Mononuclear cell (primary cell): Measurements from ENCODE around the gene RAB11FIP3. TPM values are rescaled to one million over a fixed set of nuclear protein-coding genes. Genes with fewer than 3 reads are reported as not detected.
"Not testable (repeated sequence)": the region's sequence is repeated elsewhere in the genome, so short reads cannot be mapped to it uniquely, and the experiment has no call there.

Experiments
- H3K27me3 ChIP-seq: 2 replicates; pipeline ENCODE4 v1.6.0; 2011; ENCODE audit warnings: low read length, control low read depth; ENCODE audit not compliant: insufficient read depth
- H3K4me1 ChIP-seq: 2 replicates; pipeline ENCODE4 v1.5.1; 2011; ENCODE audit warnings: mild to moderate bottlenecking, low read length, control low read depth; ENCODE audit not compliant: insufficient read depth
- H3K4me3 ChIP-seq: 2 replicates; pipeline ENCODE4 v1.5.1; 2011; ENCODE audit warnings: mild to moderate bottlenecking, low read length, moderate library complexity
- H3K9me3 ChIP-seq: 2 replicates; pipeline ENCODE4 v1.5.1; 2011; ENCODE audit warnings: low read depth, mild to moderate bottlenecking, control low read depth, low read length
- total RNA-seq: library from RNA; depleted of rRNA; stranded (reverse); fragments of >200 nt; gene quantifications from one replicate; pipeline ENCODE4 v1.2.3, GENCODE V29; 2012

RAB11FIP3 gene
- total RNA-seq, 1 donor: 6.5 TPM

GRCh38 chr16:505479-506245 is 80.2 kb downstream of the RAB11FIP3 start:
- no peaks in the 10 kb centered on the region for H3K9me3 ChIP-seq
- no peak overlapping the region for H3K4me3 ChIP-seq
- no peaks in the 10 kb centered on the region for H3K27me3 ChIP-seq
- no peaks in the 10 kb centered on the region for H3K4me1 ChIP-seq

DNA sequence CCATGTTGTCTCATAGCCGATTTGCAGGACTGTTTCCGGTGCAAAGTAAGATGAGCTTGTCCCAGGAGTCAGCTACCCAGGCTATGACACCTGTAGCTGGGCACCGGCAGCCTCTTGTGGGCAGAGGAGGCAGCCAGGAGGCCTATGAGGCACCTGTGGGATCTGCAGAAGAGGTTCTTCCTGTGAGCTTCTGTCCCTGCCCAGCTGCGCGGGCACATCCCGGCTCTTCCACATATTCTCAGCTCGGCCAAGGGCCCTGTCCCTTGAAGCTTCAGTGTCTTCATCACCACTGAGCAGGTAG is 80.7 kb downstream of the RAB11FIP3 start:
- Histone ChIP-seq H3K4me1 (no peaks in the 10 kb centered on the region), H3K9me3 (no peaks in the 10 kb centered on the region), H3K27me3 (no peaks in the 10 kb centered on the region), H3K4me3 (no peak overlapping the region)

DNA sequence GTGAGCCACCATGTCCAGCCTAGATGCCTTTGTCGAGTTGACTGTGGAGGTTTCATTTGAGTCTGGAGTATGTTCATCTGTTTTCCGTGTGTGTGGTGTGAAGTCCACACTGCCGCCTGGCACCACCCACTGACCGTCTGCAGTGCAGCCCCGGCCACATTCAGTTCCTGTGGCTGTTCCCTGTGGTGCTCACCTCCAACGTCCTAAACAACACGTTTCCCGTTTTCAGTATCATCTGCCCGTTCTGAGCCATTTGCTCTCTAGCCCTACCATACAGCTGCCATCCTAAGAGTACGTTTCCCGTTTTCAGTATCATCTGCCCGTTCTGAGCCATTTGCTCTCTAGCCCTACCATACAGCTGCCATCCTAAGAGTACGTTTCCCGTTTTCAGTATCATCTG is 82.1 kb downstream of the RAB11FIP3 start:
- not testable (repeated sequence) for H3K27me3 ChIP-seq, H3K9me3 ChIP-seq

GRCh38 chr16:507996-508395 is 82.5 kb downstream of the RAB11FIP3 start:
- Histone ChIP-seq H3K4me1 (no peaks in the 10 kb centered on the region), H3K9me3 (no peaks in the 10 kb centered on the region), H3K27me3 (no peaks in the 10 kb centered on the region), H3K4me3 (no peak overlapping the region)

More for the DNA sequence above, 82.1 kb downstream of the RAB11FIP3 start:
- H3K4me3 ChIP-seq, H3K4me1 ChIP-seq: not testable (repeated sequence)

- H3K27me3 ChIP-seq: no peaks in the 10 kb centered on the region
- H3K4me3 ChIP-seq: no peak overlapping the region
- no peaks in the 10 kb centered on the region for H3K9me3 ChIP-seq
- no peaks in the 10 kb centered on the region for H3K4me1 ChIP-seq
These were observed 83.7 kb downstream of the RAB11FIP3 start for GRCh38 chr16:508884-509736.

DNA sequence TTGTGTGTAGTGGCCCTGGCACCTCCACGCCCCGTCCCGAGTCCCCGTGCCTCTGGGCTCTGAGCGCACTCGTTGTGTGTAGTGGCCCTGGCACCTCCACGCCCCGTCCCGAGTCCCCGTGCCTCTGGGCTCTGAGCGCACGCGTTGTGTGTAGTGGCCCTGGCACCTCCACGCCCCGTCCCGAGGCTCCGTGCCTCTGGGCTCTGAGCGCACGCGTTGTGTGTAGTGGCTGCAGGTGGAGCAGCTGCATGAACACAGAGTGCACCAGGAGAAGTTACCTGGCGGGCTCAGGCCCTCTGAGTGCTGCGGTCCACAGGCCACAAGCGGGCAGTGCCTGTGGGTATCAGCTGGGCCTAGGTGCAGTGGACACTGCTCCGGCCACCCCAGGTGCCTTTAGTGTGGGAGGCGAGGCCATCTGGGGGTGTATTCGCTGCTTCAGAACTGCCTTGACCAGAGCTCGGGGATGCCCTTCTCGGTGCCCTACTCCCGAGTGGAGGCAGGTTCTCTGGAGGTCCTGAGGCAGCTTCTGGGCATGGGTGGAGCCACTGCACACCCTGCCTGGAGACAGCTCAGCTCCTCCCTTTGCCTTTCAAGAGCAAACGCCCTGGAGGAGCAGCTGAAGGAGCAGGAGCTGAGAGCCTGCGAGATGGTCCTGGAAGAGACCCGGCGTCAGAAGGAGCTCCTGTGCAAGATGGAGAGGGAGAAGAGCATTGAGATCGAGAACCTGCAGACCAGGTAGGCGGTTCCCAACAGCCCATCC is 84.8 kb downstream of the RAB11FIP3 start:
- Histone ChIP-seq H3K4me1 (no peaks in the 10 kb centered on the region), H3K9me3 (no peaks in the 10 kb centered on the region), H3K27me3 (no peaks in the 10 kb centered on the region), H3K4me3 (no peak overlapping the region)

DNA sequence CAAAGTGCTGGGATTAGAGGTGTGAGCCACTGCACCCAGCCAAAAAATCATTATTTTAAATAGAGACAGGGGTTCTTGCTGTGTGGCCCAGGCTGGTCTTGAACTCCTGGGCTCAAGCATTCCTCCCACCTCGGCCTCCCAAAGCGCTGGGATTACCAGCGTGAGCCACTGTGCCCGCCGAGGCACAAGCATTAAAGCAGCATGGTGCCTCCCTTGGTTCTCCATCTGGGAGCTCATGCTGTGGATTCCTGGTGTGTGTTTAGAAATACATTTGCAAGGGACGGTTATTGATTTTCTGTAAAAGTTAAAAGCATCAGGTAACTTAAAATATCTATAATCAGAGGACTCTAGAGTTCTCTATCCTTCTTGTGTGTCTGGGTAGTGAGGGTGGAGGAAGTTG is 87.4 kb downstream of the RAB11FIP3 start:
- Histone ChIP-seq H3K9me3 (no peaks in the 10 kb centered on the region), H3K27me3 (no peaks in the 10 kb centered on the region), H3K4me3 (no peak overlapping the region), H3K4me1 (no peaks in the 10 kb centered on the region)

DNA sequence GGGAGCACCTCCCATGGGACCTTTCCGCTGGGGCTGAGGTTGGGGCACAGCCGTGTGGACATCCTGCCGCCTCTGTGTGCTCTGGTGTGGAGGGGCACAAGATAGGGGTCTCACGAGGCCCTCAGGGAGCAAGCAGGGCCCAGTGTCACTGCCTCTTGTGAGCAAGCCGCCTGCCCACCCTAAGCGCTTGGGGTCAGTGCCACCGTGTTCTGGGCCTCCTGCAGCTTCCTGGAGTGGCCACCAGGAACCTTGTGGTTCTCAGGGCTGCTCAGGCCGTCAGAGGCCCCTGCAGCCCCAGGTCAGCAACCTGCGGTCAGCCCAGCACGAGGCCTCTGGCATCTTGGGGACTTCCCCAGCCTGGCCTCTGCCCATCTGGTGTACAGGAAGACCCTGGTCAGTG is 88.5 kb downstream of the RAB11FIP3 start:
- Histone ChIP-seq H3K9me3 (no peaks in the 10 kb centered on the region), H3K4me1 (no peaks in the 10 kb centered on the region), H3K4me3 (no peak overlapping the region), H3K27me3 (no peaks in the 10 kb centered on the region)

- H3K9me3 ChIP-seq: no peaks in the 10 kb centered on the region
- no peaks in the 10 kb centered on the region for H3K27me3 ChIP-seq
- no peaks in the 10 kb centered on the region for H3K4me1 ChIP-seq
- H3K4me3 ChIP-seq: no peak overlapping the region
These were observed 89.9 kb downstream of the RAB11FIP3 start for GRCh38 chr16:515175-515938.

- Histone ChIP-seq H3K27me3 (no peaks in the 10 kb centered on the region), H3K4me1 (no peaks in the 10 kb centered on the region), H3K4me3 (no peak overlapping the region)
These were observed 90.4 kb downstream of the RAB11FIP3 start for GRCh38 chr16:515939-516226.

GRCh38 chr16:516301-516700 is 90.9 kb downstream of the RAB11FIP3 start:
- Histone ChIP-seq H3K4me1 (no peaks in the 10 kb centered on the region), H3K27me3 (no peaks in the 10 kb centered on the region), H3K9me3 (no peaks in the 10 kb centered on the region), H3K4me3 (no peak overlapping the region)

More at GRCh38 chr16:515939-516226, 90.4 kb downstream of the RAB11FIP3 start:
- H3K9me3 ChIP-seq: no peaks in the 10 kb centered on the region

DNA sequence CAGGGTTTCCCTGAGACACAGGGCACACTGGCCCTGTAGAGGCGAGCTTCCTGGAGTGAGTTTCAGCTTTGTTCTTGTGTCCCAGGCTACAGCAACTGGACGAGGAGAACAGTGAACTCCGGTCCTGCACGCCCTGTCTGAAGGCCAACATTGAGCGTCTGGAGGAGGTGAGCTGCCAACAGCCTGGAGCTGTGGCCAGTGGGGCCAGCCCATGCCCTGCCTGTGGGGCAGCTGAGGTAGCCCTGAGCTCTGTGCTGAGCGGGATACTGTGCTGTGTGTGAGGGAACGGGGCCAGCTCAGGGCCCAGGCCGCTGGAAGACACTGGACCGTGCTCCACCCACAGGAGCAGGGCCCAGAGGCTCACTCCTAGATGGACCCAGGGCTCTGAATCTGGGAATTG is 93.4 kb downstream of the RAB11FIP3 start:
- Histone ChIP-seq H3K4me1 (no peaks in the 10 kb centered on the region), H3K4me3 (no peak overlapping the region), H3K9me3 (no peaks in the 10 kb centered on the region), H3K27me3 (no peaks in the 10 kb centered on the region)

DNA sequence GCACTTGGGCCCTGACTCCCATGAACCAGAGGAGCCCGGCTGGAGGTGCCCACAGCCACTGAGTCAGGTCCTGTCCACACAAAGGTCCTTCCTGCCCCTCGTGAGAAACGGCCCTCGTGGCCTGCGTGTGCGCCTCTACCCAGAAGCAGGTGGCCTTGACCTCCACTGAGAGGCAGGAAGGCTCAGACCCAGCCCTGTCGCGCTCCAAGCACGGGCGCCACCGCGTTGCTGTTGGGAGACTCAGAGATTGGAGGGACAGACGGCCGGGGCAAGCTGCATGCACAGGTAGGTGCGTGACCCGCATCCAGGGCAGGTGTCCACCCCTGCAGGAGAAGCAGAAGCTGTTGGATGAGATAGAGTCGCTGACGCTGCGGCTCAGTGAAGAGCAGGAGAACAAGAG is 94.0 kb downstream of the RAB11FIP3 start:
- no peaks in the 10 kb centered on the region for H3K9me3 ChIP-seq
- no peak overlapping the region for H3K4me3 ChIP-seq
- H3K27me3 ChIP-seq: no peaks in the 10 kb centered on the region
- H3K4me1 ChIP-seq: no peaks in the 10 kb centered on the region

DNA sequence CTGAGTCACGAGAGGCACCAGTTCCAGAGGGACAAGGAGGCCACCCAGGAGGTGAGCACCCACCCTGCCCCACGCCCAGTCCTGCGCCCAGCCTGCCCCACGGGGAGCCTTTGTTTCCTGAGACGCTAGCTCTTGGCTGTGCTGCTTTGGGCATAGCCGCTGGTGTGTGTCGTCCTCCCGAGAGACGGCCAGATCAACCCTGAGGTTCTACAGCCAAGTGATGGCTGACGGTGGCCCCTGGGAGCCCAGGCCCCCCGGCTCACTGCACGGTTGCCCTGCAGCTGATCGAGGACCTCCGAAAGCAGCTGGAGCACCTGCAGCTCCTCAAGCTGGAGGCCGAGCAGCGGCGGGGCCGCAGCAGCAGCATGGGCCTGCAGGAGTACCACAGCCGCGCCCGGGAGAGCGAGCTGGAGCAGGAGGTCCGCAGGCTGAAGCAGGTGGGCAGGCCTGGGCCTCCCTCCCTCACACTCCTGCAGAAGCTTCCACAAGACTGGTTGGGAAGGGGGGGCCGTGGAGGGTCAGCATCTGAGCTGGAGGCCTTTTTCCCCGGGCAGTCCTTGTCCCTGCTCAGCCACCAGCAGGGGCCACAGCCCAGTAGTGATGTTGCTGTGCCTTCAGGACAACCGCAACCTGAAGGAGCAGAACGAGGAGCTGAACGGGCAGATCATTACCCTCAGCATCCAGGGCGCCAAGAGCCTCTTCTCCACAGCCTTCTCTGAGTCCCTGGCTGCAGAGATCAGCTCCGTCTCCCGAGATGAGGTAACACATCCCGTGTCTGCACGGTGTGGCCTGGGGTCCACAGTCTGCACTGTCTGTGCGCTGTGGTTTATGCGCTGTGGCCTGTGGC is 94.6 kb downstream of the RAB11FIP3 start:
- H3K9me3 ChIP-seq: no peaks in the 10 kb centered on the region
- no peaks in the 10 kb centered on the region for H3K27me3 ChIP-seq
- H3K4me3 ChIP-seq: no peak overlapping the region
- H3K4me1 ChIP-seq: no peaks in the 10 kb centered on the region
